ENCODE data around the gene NEK4.

- no peak for TF ChIP-seq POLR2A (IDR thresholded peaks at IDR 0.05)
- TF ChIP-seq CTCF (IDR thresholded peaks at IDR 0.05), result no peak
These were observed 40.8 kb upstream of the NEK4 start for GRCh38 chr3:52811452-52812011.

Measured in adrenal gland (tissue), 5 donors.